K562 (cell line): ENCODE results near the gene ZBP1. TPM values are rescaled to one million over a fixed set of nuclear protein-coding genes. Genes with fewer than 3 reads are reported as not detected.

Experiments used
- ATAC-seq: fragments of 200-7000 bp; cut with Tn5 transposase; 3 replicates; pipeline ENCODE4 v1.9.1; 2020; ENCODE audit warnings: moderate library complexity
- BruUV-seq: library from RNA; stranded (reverse); fragments of 400-500 nt; replicated peaks from 2 replicates; lab custom pipeline; 2021; lab: Mats Ljungman, UMichigan
- CTCF ChIA-PET: fragments of 300-600 bp; formaldehyde crosslinking; extraction: SDS; loops from one replicate; lab custom pipeline; 2021; ENCODE audit warnings: low intra/inter-chr PET ratio; lab: Yijun Ruan, JAX
- POLR2A ChIA-PET: fragments of 300-600, 350-650 bp; sonication (Branson Sonifier 250); formaldehyde crosslinking; extraction: SDS; loops from one replicate; lab custom pipeline; 2021; ENCODE audit warnings: antibody characterized with exemption, inconsistent platforms; lab: Yijun Ruan, JAX
- DNase-seq, 4 experiments: peaks; one replicate each; pipeline versions ENCODE4 v3.0.0 to v3.0.0-alpha.2; 2011 to 2018; ENCODE audit warnings: low spot score in 3 of 4, mixed read lengths in 3 of 4; ENCODE audit errors: extremely low read depth in 1 of 4
- FAIRE-seq: peaks from 2 replicates; lab custom pipeline; 2011; peaks lifted over from hg19 to GRCh38; lab: Jason Lieb, UNC
- H2AFZ ChIP-seq: 2 replicates; pipeline ENCODE4 v1.6.0; 2011; ENCODE audit warnings: low read depth, low read length, control low read depth, inconsistent platforms
- H3K27ac ChIP-seq: fragments of 200-600 bp; 3 replicates; pipeline ENCODE4 v1.8.0; 2011; ENCODE audit warnings: low read depth, mild to moderate bottlenecking, control low read depth, inconsistent platforms, low read length, moderate library complexity, mixed read lengths; ENCODE audit errors: extremely low read depth
- H3K27me3 ChIP-seq, 2 experiments: fragments of 300-600 bp in 1 of 2; 2 replicates in 1 of 2; 3 replicates in 1 of 2; pipeline versions ENCODE4 v1.6.0 to v1.8.0; 2011; ENCODE audit warnings: inconsistent platforms in 2 of 2, low read length in 2 of 2, mild to moderate bottlenecking in 1 of 2, mixed read lengths in 1 of 2, moderate library complexity in 1 of 2; ENCODE audit not compliant: control insufficient read depth in 2 of 2, insufficient read depth in 2 of 2
- H3K36me3 ChIP-seq: fragments of 300-600 bp; 3 replicates; pipeline ENCODE4 v1.8.0; 2011; ENCODE audit warnings: mild to moderate bottlenecking, low read length, inconsistent platforms; ENCODE audit not compliant: control insufficient read depth, insufficient read depth
- H3K4me1 ChIP-seq, 2 experiments: fragments of 200-600 bp in 1 of 2; replicated peaks in 1 of 2; 2 replicates in 1 of 2; 3 replicates in 1 of 2; pipeline versions ENCODE4 v1.5.1 to v1.8.0; 2011; ENCODE audit warnings: inconsistent platforms in 2 of 2, low read length in 2 of 2, mild to moderate bottlenecking in 1 of 2, mixed read lengths in 1 of 2, moderate library complexity in 1 of 2; ENCODE audit not compliant: control insufficient read depth in 2 of 2, insufficient read depth in 2 of 2
- H3K4me2 ChIP-seq: 2 replicates; pipeline ENCODE4 v1.6.1; 2011; ENCODE audit warnings: low read length, control low read depth, inconsistent platforms, mixed read lengths; ENCODE audit not compliant: insufficient read depth
- H3K4me3 ChIP-seq: fragments of 200-600 bp; sonication (generic), shearing (Covaris generic); 2 replicates; pipeline ENCODE4 v1.5.1; 2016; ENCODE audit warnings: control low read depth, inconsistent platforms
- H3K79me2 ChIP-seq: fragments of 200-600 bp; 3 replicates; pipeline ENCODE4 v1.8.0; 2011; ENCODE audit warnings: low read length, inconsistent platforms; ENCODE audit not compliant: control insufficient read depth, insufficient read depth
- H3K9ac ChIP-seq, 2 experiments: 2 replicates each; pipeline versions ENCODE4 v1.6.0 to v1.6.1; 2011; ENCODE audit warnings: low read depth in 2 of 2, low read length in 2 of 2, control low read depth in 1 of 2, inconsistent platforms in 1 of 2, mild to moderate bottlenecking in 1 of 2, mixed read lengths in 1 of 2; ENCODE audit not compliant: insufficient read depth in 1 of 2
- H3K9me1 ChIP-seq: one replicate; pipeline ENCODE4 v1.6.0; 2011; ENCODE audit warnings: inconsistent platforms, mild to moderate bottlenecking, low read length, moderate library complexity; ENCODE audit not compliant: control insufficient read depth, insufficient read depth
- H3K9me3 ChIP-seq: replicated peaks from 2 replicates; pipeline ENCODE4 v1.5.1; 2011; ENCODE audit warnings: low read depth, low read length, inconsistent platforms; ENCODE audit not compliant: control insufficient read depth, insufficient read depth
- H4K20me1 ChIP-seq: replicated peaks from 2 replicates; pipeline ENCODE4 v1.6.1; 2011; ENCODE audit warnings: low read length, inconsistent platforms, mixed read lengths; ENCODE audit not compliant: control insufficient read depth, insufficient read depth
- ELK1 ChIP-seq: sonication (generic); formaldehyde crosslinking; IDR thresholded peaks from 2 replicates; pipeline ENCODE4 v1.8.1; 2022; ENCODE audit warnings: missing genetic modification reagents
- GTF2B ChIP-seq: IDR thresholded peaks from 2 replicates; pipeline ENCODE4 v1.6.1; 2011; ENCODE audit not compliant: insufficient read length; ENCODE audit errors: extremely low read depth
- KLF13 ChIP-seq: fragments of 450-650 bp; IDR thresholded peaks from 2 replicates; pipeline ENCODE4 v1.6.1; 2016; ENCODE audit warnings: missing genetic modification characterization, low read depth, mild to moderate bottlenecking, missing compliant biosample characterization, moderate library complexity, borderline replicate concordance
- MYNN ChIP-seq, 2 experiments: sonication (generic); formaldehyde crosslinking in 1 of 2; IDR thresholded peaks; 2 replicates each; pipeline versions ENCODE4 v1.5.0 to v1.6.1; 2016 to 2020; ENCODE audit warnings: antibody characterized with exemption in 1 of 2, missing genetic modification reagents in 1 of 2
- ZBTB5 ChIP-seq: fragments of 450-650 bp; IDR thresholded peaks from 2 replicates; pipeline ENCODE4 v1.6.1; 2017; ENCODE audit warnings: antibody characterized with exemption
- ZC3H11A ChIP-seq: IDR thresholded peaks from 2 replicates; pipeline ENCODE4 v1.6.1; 2012; ENCODE audit warnings: low read depth, low read length, improper control_type of control experiment
- ZNF592 ChIP-seq: fragments of 450-650 bp; IDR thresholded peaks from 2 replicates; pipeline ENCODE4 v1.6.1; 2017; ENCODE audit warnings: antibody characterized with exemption, mild to moderate bottlenecking
- ZSCAN32 ChIP-seq: fragments of 450-650 bp; formaldehyde crosslinking; IDR thresholded peaks from 2 replicates; pipeline ENCODE4 v1.4.0; 2020; ENCODE audit warnings: mild to moderate bottlenecking, moderate library complexity
- WGBS: fragments of 100-300 bp; shearing (Covaris generic); methylation state at CpG from one replicate; pipeline ENCODE4 v1.1.6; 2016; ENCODE audit warnings: low coverage, mixed read lengths; ENCODE audit not compliant: insufficient coverage; ENCODE audit errors: missing lambda C conversion rate; 5-methylcytosine and 5-hydroxymethylcytosine counted together
- in situ Hi-C: fragments of 300-500 bp; cut with MboI; formaldehyde crosslinking; loops from 4 replicates; pipeline ENCODE4 v1.15.0; 2018; ENCODE audit warnings: inconsistent platforms, mixed read lengths
- intact Hi-C: fragments of 100-400 bp; cut with micrococcal nuclease; formaldehyde crosslinking; loops from 2 replicates; pipeline ENCODE4 v1.14.2; 2022
- polyA plus RNA-seq, 8 experiments: library from polyadenylated mRNA; depleted of rRNA in 4 of 8; stranded (reverse) in 5 of 8; unstranded in 3 of 8; fragments of >200 nt; fragmentation: Nextera tagmentation in 2 of 8; fragmentation: Illumina TruSeq in 1 of 8; extraction: Ambion mirVana in 2 of 8; extraction: Trizol in 1 of 8; gene quantifications; 2 replicates each; pipeline versions ENCODE4 v1.2.1 to v1.2.3, GENCODE V29; 2011 to 2014; ENCODE audit warnings: inconsistent platforms in 1 of 8, missing spikeins in 1 of 8
- total RNA-seq, 7 experiments: library from RNA; depleted of rRNA in 6 of 7; stranded (reverse); fragments of >200 nt in 6 of 7; fragmentation: Illumina TruSeq in 2 of 7; extraction: Trizol in 2 of 7; gene quantifications; 2 replicates each; pipeline versions ENCODE4 v1.2.1 to v1.2.3, GENCODE V29; 2011 to 2021; ENCODE audit warnings: low replicate concordance in 1 of 7

The ZBP1 gene
- total and polyA plus RNA-seq, 9 of the 15 experiments (the other 6 are each of a cell fraction or from before 2014, with no cell fraction given), result not detected

GRCh38 chr20:57650266-57650665, 30.0 kb upstream of the ZBP1 start (continued):
- TF ChIP-seq ZNF592, result no peak

GRCh38 chr20:57649617-57650015, 29.4 kb upstream of the ZBP1 start:
- DNase-seq, result no peak
- ChIA-PET CTCF (no interaction called here), POLR2A (no interaction called here)
- no peak overlapping the region for H3K9ac ChIP-seq
- intact Hi-C loops, result loop anchor here (10.0 kb wide), 1 partner anchor 195 kb away; no protein-coding TSS in a partner anchor
- no peaks in the 10 kb centered on the region for H3K79me2 ChIP-seq
- no TSS peak for BruUV-seq
- H3K9me1 ChIP-seq, result no peaks in the 10 kb centered on the region
- TF ChIP-seq ZC3H11A (no peak), MYNN (IDR thresholded peaks at IDR 0.05) (no peak), MYNN (CRISPR knock-in tag; IDR thresholded peaks at IDR 0.05) (0 out of 2 replicates have a peak, but pooled peaks have one; percentile 13), ZSCAN32 (CRISPR knock-in tag) (no peak), KLF13 (tag) (no peak), ELK1 (CRISPR knock-in tag) (no peak), ZBTB5 (no peak), GTF2B (no peak)
- H3K27ac ChIP-seq, result no peak overlapping the region
- in situ Hi-C loops, result no loop called here
- no peak overlapping the region for H2AFZ ChIP-seq
- H3K36me3 ChIP-seq, result no peaks in the 10 kb centered on the region
- no peaks in the 10 kb centered on the region for H3K9me3 ChIP-seq
- 0 out of 2 replicates have a peak, but pooled peaks cover 2% of the 10 kb centered on the region for H4K20me1 ChIP-seq
- FAIRE-seq, result no peak
- 0% methylated on average over 14 of the region's 14 CpGs for WGBS
- H3K4me1 ChIP-seq, result peaks cover 0 to 12% of the 10 kb centered on the region in 2 experiments; a peak in 1 of 5 replicates
- no peak overlapping the region for H3K4me2 ChIP-seq
- no peak overlapping the region for H3K4me3 ChIP-seq
- peaks cover 34 to 62% of the 10 kb centered on the region in 2 experiments; a peak in 4 of 5 replicates for H3K27me3 ChIP-seq
- no peak for ATAC-seq
